ENCODE data around the gene MGMT.

The MGMT gene

GRCh38 chr10:129617768-129618167 is 150.7 kb downstream of the MGMT start:
- TF ChIP-seq CTCF (IDR thresholded peaks at IDR 0.05; ENCODE audit: control extremely low read depth, extremely low read depth, low read depth, missing control alignments) = no peak
- POLR2A ChIA-PET = no interaction called here
- DNase-seq (ENCODE audit: extremely low spot score) = no peak
- CTCF ChIA-PET = interaction anchor here (0.8 kb wide), 1 partner anchor 22 kb away, joined by 3 read pairs; no protein-coding TSS in a partner anchor

- no peak for TF ChIP-seq CTCF (IDR thresholded peaks at IDR 0.05; ENCODE audit: control extremely low read depth, extremely low read depth, low read depth, missing control alignments)
- no peak for DNase-seq (ENCODE audit: extremely low spot score)
- POLR2A ChIA-PET = no interaction called here
- CTCF ChIA-PET = no interaction called here
Measured at GRCh38 chr10:129621062-129621461, 154.0 kb downstream of the MGMT start.

GRCh38 chr10:129621693-129622092 is 154.7 kb downstream of the MGMT start:
- TF ChIP-seq CTCF (IDR thresholded peaks at IDR 0.05; ENCODE audit: control extremely low read depth, extremely low read depth, low read depth, missing control alignments) = no peak

GRCh38 chr10:129622291-129622690 is 155.2 kb downstream of the MGMT start:
- POLR2A ChIA-PET = no interaction called here
- TF ChIP-seq CTCF (IDR thresholded peaks at IDR 0.05; ENCODE audit: control extremely low read depth, extremely low read depth, low read depth, missing control alignments) = no peak
- DNase-seq (ENCODE audit: extremely low spot score) = no peak
- CTCF ChIA-PET = no interaction called here

More at GRCh38 chr10:129621693-129622092, 154.7 kb downstream of the MGMT start:
- ChIA-PET POLR2A (no interaction called here), CTCF (no interaction called here)
- no peak for DNase-seq (ENCODE audit: extremely low spot score)

- DNase-seq (ENCODE audit: extremely low spot score) = no peak
- CTCF ChIA-PET = no interaction called here
- no peak for TF ChIP-seq CTCF (IDR thresholded peaks at IDR 0.05; ENCODE audit: control extremely low read depth, extremely low read depth, low read depth, missing control alignments)
- POLR2A ChIA-PET = no interaction called here
Measured at GRCh38 chr10:129622736-129623135, 155.7 kb downstream of the MGMT start.

- ChIA-PET POLR2A (no interaction called here), CTCF (no interaction called here)
Measured at GRCh38 chr10:129624526-129624925, 157.5 kb downstream of the MGMT start.

More at GRCh38 chr10:129624526-129624925, 157.5 kb downstream of the MGMT start:
- no peak for DNase-seq (ENCODE audit: extremely low spot score)
- TF ChIP-seq CTCF (IDR thresholded peaks at IDR 0.05; ENCODE audit: control extremely low read depth, extremely low read depth, low read depth, missing control alignments) = no peak

Data from GM10248 (cell line).